ENCODE measurements around the gene NUBP2.

NUBP2 gene

GRCh38 chr16:1775846-1776671, 6.7 kb upstream of the NUBP2 start:
- ATAC-seq = no peak
- no peak for TF ChIP-seq ISL1 (CRISPR knock-in tag; IDR thresholded peaks at IDR 0.05)
- TF ChIP-seq TCF4 (CRISPR knock-in tag; IDR thresholded peaks at IDR 0.05; ENCODE audit: borderline replicate concordance) = no peak
- TF ChIP-seq GLIS3 (CRISPR knock-in tag; IDR thresholded peaks at IDR 0.05) = no peak
- TF ChIP-seq ZNF565 (CRISPR knock-in tag; conservative IDR thresholded peaks at IDR 0.05; ENCODE audit: low read depth) = no peak
- no peak for TF ChIP-seq ESRRG (CRISPR knock-in tag; IDR thresholded peaks at IDR 0.05)
- no peak for TF ChIP-seq OSR1 (CRISPR knock-in tag; IDR thresholded peaks at IDR 0.05)
- no peak for TF ChIP-seq RARB (CRISPR knock-in tag; IDR thresholded peaks at IDR 0.05)
- no peak for TF ChIP-seq ZFP30 (CRISPR knock-in tag; IDR thresholded peaks at IDR 0.05)
- TF ChIP-seq ZNF70 (CRISPR knock-in tag; IDR thresholded peaks at IDR 0.05) = no peak
- TF ChIP-seq POU6F1 (CRISPR knock-in tag; IDR thresholded peaks at IDR 0.05; ENCODE audit: borderline replicate concordance, low read depth) = no peak
- TF ChIP-seq ARNTL (CRISPR knock-in tag; IDR thresholded peaks at IDR 0.05; ENCODE audit: borderline replicate concordance, low read depth) = no peak
- no peak for TF ChIP-seq BACH2 (CRISPR knock-in tag; IDR thresholded peaks at IDR 0.05; ENCODE audit: borderline replicate concordance)
- TF ChIP-seq PPARA (CRISPR knock-in tag; IDR thresholded peaks at IDR 0.05; ENCODE audit: borderline replicate concordance) = no peak
- TF ChIP-seq CSDC2 (CRISPR knock-in tag; IDR thresholded peaks at IDR 0.05) = no peak
- TF ChIP-seq PATZ1 (CRISPR knock-in tag; IDR thresholded peaks at IDR 0.05; ENCODE audit: borderline replicate concordance) = no peak
- TF ChIP-seq ZFP3 (CRISPR knock-in tag; IDR thresholded peaks at IDR 0.05) = no peak
- TF ChIP-seq TSHZ2 (CRISPR knock-in tag; IDR thresholded peaks at IDR 0.05) = no peak
- no peak for TF ChIP-seq SNAI2 (CRISPR knock-in tag; IDR thresholded peaks at IDR 0.05)
- TF ChIP-seq ZNF8 (CRISPR knock-in tag; IDR thresholded peaks at IDR 0.05) = no peak

- TF ChIP-seq OSR1 (CRISPR knock-in tag; IDR thresholded peaks at IDR 0.05) = no peak
- no peak for TF ChIP-seq CSDC2 (CRISPR knock-in tag; IDR thresholded peaks at IDR 0.05)
- TF ChIP-seq PPARA (CRISPR knock-in tag; IDR thresholded peaks at IDR 0.05; ENCODE audit: borderline replicate concordance) = no peak
- no peak for TF ChIP-seq RARB (CRISPR knock-in tag; IDR thresholded peaks at IDR 0.05)
- TF ChIP-seq POU6F1 (CRISPR knock-in tag; IDR thresholded peaks at IDR 0.05; ENCODE audit: borderline replicate concordance, low read depth) = no peak
- no peak for TF ChIP-seq ZNF565 (CRISPR knock-in tag; conservative IDR thresholded peaks at IDR 0.05; ENCODE audit: low read depth)
- no peak for ATAC-seq
These were observed 6.1 kb upstream of the NUBP2 start for GRCh38 chr16:1776672-1776955.

GRCh38 chr16:1776991-1777374, 5.8 kb upstream of the NUBP2 start:
- no peak for TF ChIP-seq TOX (CRISPR knock-in tag; IDR thresholded peaks at IDR 0.05; ENCODE audit: borderline replicate concordance)
- no peak for ATAC-seq
